Measurements from ENCODE around the gene RITA1. TPM values are rescaled to one million over a fixed set of nuclear protein-coding genes. Genes with fewer than 3 reads are reported as not detected.

The RITA1 gene
- total and polyA plus RNA-seq, 9 donors = 9.3 to 12.7 (median 10.0) TPM

Other genes starting within 250 kb of the RITA1 start
- gene OAS3, start 247.2 kb upstream of the RITA1 start, total RNA-seq = 4.7 TPM
- 1 to 10 TPM; 5.3 to 7.6 (median 6.6) TPM for gene OAS3, start 247.2 kb upstream of the RITA1 start, polyA plus RNA-seq (ENCODE audit: insufficient read depth in 1 of 8, insufficient read length in 8 of 8, low replicate concordance in 1 of 8)
- gene OAS2, start 207.2 kb upstream of the RITA1 start, total RNA-seq = 1.8 TPM
- 1 to 10 TPM; 1.1 to 2.9 (median 2.3) TPM for gene OAS2, start 207.2 kb upstream of the RITA1 start, polyA plus RNA-seq (ENCODE audit: insufficient read depth in 1 of 8, insufficient read length in 8 of 8, low replicate concordance in 1 of 8)
- gene DTX1, start 129.0 kb upstream of the RITA1 start, total RNA-seq = 2.2 TPM
- gene DTX1, start 129.0 kb upstream of the RITA1 start, polyA plus RNA-seq (ENCODE audit: insufficient read depth in 1 of 8, insufficient read length in 8 of 8, low replicate concordance in 1 of 8) = 1 to 10 TPM; 1.7 to 5.4 (median 3.7) TPM
- 0.04 TPM for gene RASAL1, start 50.0 kb upstream of the RITA1 start, total RNA-seq
- gene RASAL1, start 50.0 kb upstream of the RITA1 start, polyA plus RNA-seq (ENCODE audit: insufficient read depth in 1 of 8, insufficient read length in 8 of 8, low replicate concordance in 1 of 8) = under 1 TPM in 6 of 8 donors, not detected in 2; 0.04 to 0.17 (median 0.09) TPM
- not detected for gene CFAP73, start 36.0 kb upstream of the RITA1 start, total RNA-seq
- gene CFAP73, start 36.0 kb upstream of the RITA1 start, polyA plus RNA-seq (ENCODE audit: insufficient read depth in 1 of 8, insufficient read length in 8 of 8, low replicate concordance in 1 of 8) = under 1 TPM in 6 of 8 donors, not detected in 2; 0.16 to 0.47 (median 0.18) TPM
- 20.7 TPM for gene DDX54, start 243 bp upstream of the RITA1 start, total RNA-seq
- 10 to 100 TPM; 63.1 to 80.8 (median 73.2) TPM for gene DDX54, start 243 bp upstream of the RITA1 start, polyA plus RNA-seq (ENCODE audit: insufficient read depth in 1 of 8, insufficient read length in 8 of 8, low replicate concordance in 1 of 8)
- gene TPCN1, start 35.7 kb downstream of the RITA1 start, total RNA-seq = 17.1 TPM
- gene TPCN1, start 35.7 kb downstream of the RITA1 start, polyA plus RNA-seq (ENCODE audit: insufficient read depth in 1 of 8, insufficient read length in 8 of 8, low replicate concordance in 1 of 8) = 10 to 100 TPM; 20.0 to 46.1 (median 34.0) TPM
- gene SLC8B1, start 149.4 kb downstream of the RITA1 start, total RNA-seq = 8.0 TPM
- 10 to 100 TPM in 7 of 8 donors, 1 to 10 TPM in 1; 9.6 to 24.2 (median 13.5) TPM for gene SLC8B1, start 149.4 kb downstream of the RITA1 start, polyA plus RNA-seq (ENCODE audit: insufficient read depth in 1 of 8, insufficient read length in 8 of 8, low replicate concordance in 1 of 8)
- gene PLBD2, start 172.9 kb downstream of the RITA1 start, total RNA-seq = 5.4 TPM
- 10 to 100 TPM; 10.1 to 15.4 (median 14.0) TPM for gene PLBD2, start 172.9 kb downstream of the RITA1 start, polyA plus RNA-seq (ENCODE audit: insufficient read depth in 1 of 8, insufficient read length in 8 of 8, low replicate concordance in 1 of 8)
- not detected for gene SDS, start 218.2 kb downstream of the RITA1 start, total RNA-seq
- under 1 TPM in 5 of 8 donors, not detected in 3; 0.09 to 0.32 (median 0.13) TPM for gene SDS, start 218.2 kb downstream of the RITA1 start, polyA plus RNA-seq (ENCODE audit: insufficient read depth in 1 of 8, insufficient read length in 8 of 8, low replicate concordance in 1 of 8)
- 0.53 TPM for gene SDSL, start 236.7 kb downstream of the RITA1 start, total RNA-seq
- gene SDSL, start 236.7 kb downstream of the RITA1 start, polyA plus RNA-seq (ENCODE audit: insufficient read depth in 1 of 8, insufficient read length in 8 of 8, low replicate concordance in 1 of 8) = 1 to 10 TPM in 6 of 8 donors, under 1 TPM in 2; 0.73 to 3.3 (median 1.3) TPM

Measured in muscle of leg (tissue), 9 donors.